ENCODE measurements around the gene UBQLN4.

DNA sequence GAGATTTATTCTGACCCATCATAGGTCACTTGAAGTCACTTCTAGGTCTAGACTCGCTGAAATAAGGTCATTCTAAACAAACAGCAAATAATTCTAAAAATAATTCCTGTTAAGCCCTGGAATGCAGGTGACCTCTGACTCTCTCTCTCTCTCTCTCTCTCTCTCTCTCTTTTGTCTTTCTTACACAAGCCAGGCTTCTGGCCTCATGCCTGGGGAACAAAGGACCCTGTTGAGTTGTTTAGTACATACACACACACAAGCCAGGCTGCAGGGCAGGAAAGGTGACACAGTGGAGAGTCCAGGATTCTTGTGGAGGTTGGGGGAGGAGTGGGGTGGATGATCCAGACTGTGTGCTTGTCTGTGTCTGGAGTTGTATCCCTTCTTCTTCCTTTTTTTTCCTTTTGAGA, 32.7 kb upstream of the UBQLN4 start:
- TF ChIP-seq EZH2phosphoT487 (IDR thresholded peaks at IDR 0.05; ENCODE audit: low read length) = no peak
- TF ChIP-seq, protein P1, sequence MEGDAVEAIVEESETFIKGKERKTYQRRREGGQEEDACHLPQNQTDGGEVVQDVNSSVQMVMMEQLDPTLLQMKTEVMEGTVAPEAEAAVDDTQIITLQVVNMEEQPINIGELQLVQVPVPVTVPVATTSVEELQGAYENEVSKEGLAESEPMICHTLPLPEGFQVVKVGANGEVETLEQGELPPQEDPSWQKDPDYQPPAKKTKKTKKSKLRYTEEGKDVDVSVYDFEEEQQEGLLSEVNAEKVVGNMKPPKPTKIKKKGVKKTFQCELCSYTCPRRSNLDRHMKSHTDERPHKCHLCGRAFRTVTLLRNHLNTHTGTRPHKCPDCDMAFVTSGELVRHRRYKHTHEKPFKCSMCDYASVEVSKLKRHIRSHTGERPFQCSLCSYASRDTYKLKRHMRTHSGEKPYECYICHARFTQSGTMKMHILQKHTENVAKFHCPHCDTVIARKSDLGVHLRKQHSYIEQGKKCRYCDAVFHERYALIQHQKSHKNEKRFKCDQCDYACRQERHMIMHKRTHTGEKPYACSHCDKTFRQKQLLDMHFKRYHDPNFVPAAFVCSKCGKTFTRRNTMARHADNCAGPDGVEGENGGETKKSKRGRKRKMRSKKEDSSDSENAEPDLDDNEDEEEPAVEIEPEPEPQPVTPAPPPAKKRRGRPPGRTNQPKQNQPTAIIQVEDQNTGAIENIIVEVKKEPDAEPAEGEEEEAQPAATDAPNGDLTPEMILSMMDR (IDR thresholded peaks at IDR 0.05; ENCODE audit: low read length) = no peak

Measured in MM.1S (cell line).